Aorta (tissue), 5 donors: ENCODE results near the gene TMEM114. TPM values are rescaled to one million over a fixed set of nuclear protein-coding genes. Genes with fewer than 3 reads are reported as not detected.

Experiments used
- ATAC-seq: fragments of 200-7000 bp; cut with Tn5 transposase; one replicate; pipeline ENCODE4 v1.9.1; 2022; ENCODE audit warnings: moderate library complexity; ENCODE audit not compliant: low FRiP score
- DNase-seq, 2 donors: peaks; one replicate each; pipeline ENCODE4 v3.0.0-alpha.2; 2020
- H3K27ac ChIP-seq, 2 donors: one replicate each; pipeline ENCODE4 v1.5.1; 2013; ENCODE audit warnings: low read length in 2 of 2, mild to moderate bottlenecking in 2 of 2, moderate library complexity in 2 of 2, control low read depth in 1 of 2, inconsistent platforms in 1 of 2, low read depth in 1 of 2
- H3K27me3 ChIP-seq, 2 donors: one replicate each; pipeline ENCODE4 v1.6.1; 2013; ENCODE audit warnings: control low read depth in 1 of 2, low read length in 1 of 2, mild to moderate bottlenecking in 1 of 2, moderate library complexity in 1 of 2; ENCODE audit not compliant: insufficient read depth in 2 of 2, control insufficient read depth in 1 of 2
- H3K36me3 ChIP-seq, 2 donors: one replicate each; pipeline ENCODE4 v1.6.1; 2013; ENCODE audit warnings: control low read depth in 1 of 2, low read length in 1 of 2, mild to moderate bottlenecking in 1 of 2; ENCODE audit not compliant: insufficient read depth in 2 of 2, control insufficient read depth in 1 of 2
- H3K4me1 ChIP-seq, 2 donors: one replicate each; pipeline ENCODE4 v1.6.1; 2013; ENCODE audit warnings: low read length in 2 of 2, control low read depth in 1 of 2, mild to moderate bottlenecking in 1 of 2, moderate library complexity in 1 of 2; ENCODE audit not compliant: insufficient read depth in 2 of 2, control insufficient read depth in 1 of 2
- H3K4me3 ChIP-seq, 2 donors: one replicate each; pipeline ENCODE4 v1.5.1; 2013; ENCODE audit warnings: low read length in 2 of 2, control low read depth in 1 of 2, mild to moderate bottlenecking in 1 of 2
- H3K9me3 ChIP-seq: one replicate; pipeline ENCODE4 v1.6.1; 2013; ENCODE audit warnings: mild to moderate bottlenecking, low read length; ENCODE audit not compliant: control insufficient read depth
- WGBS, 2 donors: extraction: QIAGEN DNeasy Blood & Tissue Kit; methylation state at CpG; one replicate each; pipeline ENCODE4 v1.1.7; 2013; 5-methylcytosine and 5-hydroxymethylcytosine counted together
- intact Hi-C, 2 donors: fragments of 100-400 bp; cut with DNase I; formaldehyde crosslinking; loops; one replicate each; pipeline versions ENCODE4 v1.14.2 to v1.15.0; 2022
- polyA plus RNA-seq, 2 donors: library from polyadenylated mRNA; stranded (reverse); fragments of 200-250 nt; gene quantifications; one replicate each; pipeline ENCODE4 v1.2.3, GENCODE V29; 2013
- total RNA-seq, 2 donors: library from RNA; stranded (reverse); fragmentation: NEBNext Ultra II Directional; extraction: Animal tissue kit (Norgen Biotek cat#: 25700); gene quantifications; one replicate each; pipeline ENCODE4 v1.2.1, GENCODE V29; 2021
- donor health status: healthy with polysubstance abuse.
- donor health status: Bipolar disorder and iron deficiency.
- donor health status: DM: no; HTN: no; CAD: no.
- donor health status: DM: no; HTN: no; CAD: no.
- donor health status: DM: yes; HTN: yes; CAD: no.

The TMEM114 gene
- total and polyA plus RNA-seq, 4 donors: not detected

- DNase-seq: no peak
- intact Hi-C loops: no loop called here
- Histone ChIP-seq H3K27me3 (peaks cover 0 to 4% of the 10 kb centered on the region in 2 donors), H3K4me3 (no peak overlapping the region), H3K9me3 (peaks cover 6% of the 10 kb centered on the region), H3K4me1 (no peaks in the 10 kb centered on the region), H3K36me3 (no peaks in the 10 kb centered on the region), H3K27ac (no peak overlapping the region)
- no peak for ATAC-seq
- WGBS, 2 donors: 58 to 62% methylated on average over 4 of the region's 4 CpGs
Observed at GRCh38 chr16:8541868-8542267, 48.4 kb downstream of the TMEM114 start.

GRCh38 chr16:8537691-8538342, 52.5 kb downstream of the TMEM114 start:
- 79 to 82% methylated on average over 5 to 6 of the region's 6 CpGs for WGBS, 2 donors
- intact Hi-C loops: no loop called here
- ATAC-seq: no peak

GRCh38 chr16:8533509-8533908, 56.8 kb downstream of the TMEM114 start:
- Histone ChIP-seq H3K4me1 (no peaks in the 10 kb centered on the region), H3K27me3 (no peaks in the 10 kb centered on the region), H3K9me3 (peaks cover 2% of the 10 kb centered on the region), H3K4me3 (no peak overlapping the region), H3K27ac (no peak overlapping the region), H3K36me3 (no peaks in the 10 kb centered on the region)
- ATAC-seq (no peak), DNase-seq (no peak)
- intact Hi-C loops: no loop called here
- WGBS, 2 donors: 89 to 90% methylated on average over 2 of the region's 2 CpGs

More at GRCh38 chr16:8537691-8538342, 52.5 kb downstream of the TMEM114 start:
- Histone ChIP-seq H3K4me3 (no peak overlapping the region), H3K27ac (no peak overlapping the region), H3K27me3 (no peaks in the 10 kb centered on the region), H3K36me3 (no peaks in the 10 kb centered on the region), H3K9me3 (peaks cover 3% of the 10 kb centered on the region), H3K4me1 (no peaks in the 10 kb centered on the region)
- DNase-seq: no peak

GRCh38 chr16:8530752-8531384, 59.4 kb downstream of the TMEM114 start:
- intact Hi-C loops: no loop called here
- ATAC-seq: no peak
- no peaks in the 10 kb centered on the region for H3K27me3 ChIP-seq
- H3K36me3 ChIP-seq: no peaks in the 10 kb centered on the region
- DNase-seq: no peak
- H3K4me3 ChIP-seq: no peak overlapping the region
- H3K27ac ChIP-seq: no peak overlapping the region
- no peaks in the 10 kb centered on the region for H3K9me3 ChIP-seq
- H3K4me1 ChIP-seq: no peaks in the 10 kb centered on the region
- WGBS, 2 donors: 50 to 51% methylated on average over 5 of the region's 5 CpGs

- WGBS, 2 donors: 63 to 68% methylated on average over 5 of the region's 5 CpGs
- Histone ChIP-seq H3K36me3 (no peaks in the 10 kb centered on the region), H3K27ac (no peak overlapping the region), H3K27me3 (no peaks in the 10 kb centered on the region), H3K4me1 (no peaks in the 10 kb centered on the region), H3K9me3 (no peaks in the 10 kb centered on the region), H3K4me3 (no peak overlapping the region)
- intact Hi-C loops: no loop called here
- DNase-seq (no peak), ATAC-seq (no peak)
Observed at GRCh38 chr16:8528471-8528870, 61.8 kb downstream of the TMEM114 start.

GRCh38 chr16:8523932-8524331, 66.4 kb downstream of the TMEM114 start:
- 78 to 79% methylated on average over 6 of the region's 6 CpGs for WGBS, 2 donors
- Histone ChIP-seq H3K27ac (no peak overlapping the region), H3K27me3 (no peaks in the 10 kb centered on the region), H3K4me3 (no peak overlapping the region), H3K4me1 (no peaks in the 10 kb centered on the region), H3K36me3 (no peaks in the 10 kb centered on the region), H3K9me3 (peaks cover 2% of the 10 kb centered on the region)
- DNase-seq (no peak), ATAC-seq (no peak)
- intact Hi-C loops: no loop called here

GRCh38 chr16:8522757-8523156, 67.6 kb downstream of the TMEM114 start:
- intact Hi-C loops: no loop called here
- no peak overlapping the region for H3K4me3 ChIP-seq
- no peak for ATAC-seq
- DNase-seq: no peak
- no peak overlapping the region for H3K27ac ChIP-seq
- no peaks in the 10 kb centered on the region for H3K4me1 ChIP-seq
- peaks cover 2% of the 10 kb centered on the region for H3K9me3 ChIP-seq
- H3K27me3 ChIP-seq: no peaks in the 10 kb centered on the region
- no peaks in the 10 kb centered on the region for H3K36me3 ChIP-seq
- WGBS, 2 donors: 53 to 62% methylated on average over 7 of the region's 7 CpGs

GRCh38 chr16:8519643-8520042, 70.7 kb downstream of the TMEM114 start:
- ATAC-seq (no peak), DNase-seq (no peak)
- no peaks in the 10 kb centered on the region for H3K27me3 ChIP-seq
- H3K36me3 ChIP-seq: no peaks in the 10 kb centered on the region
- peaks cover 2% of the 10 kb centered on the region for H3K9me3 ChIP-seq
- H3K27ac ChIP-seq: no peak overlapping the region
- no peaks in the 10 kb centered on the region for H3K4me1 ChIP-seq
- intact Hi-C loops: no loop called here
- no peak overlapping the region for H3K4me3 ChIP-seq
- WGBS, 2 donors: 76 to 92% methylated on average over 5 of the region's 5 CpGs
